GM21737 (cell line): Measurements from ENCODE around the gene ASZ1.

ENCODE experiments used
- ATAC-seq: cut with Tn5 transposase; IDR thresholded peaks from one replicate; pipeline ENCODE4 v1.9.1; 2021; ENCODE audit warnings: mild to moderate bottlenecking, moderate library complexity; ENCODE audit not compliant: unreplicated experiment

The ASZ1 gene

GRCh38 chr7:117347480-117347879 lies 79.8 kb downstream of the ASZ1 start:
- no peak for ATAC-seq

DNA sequence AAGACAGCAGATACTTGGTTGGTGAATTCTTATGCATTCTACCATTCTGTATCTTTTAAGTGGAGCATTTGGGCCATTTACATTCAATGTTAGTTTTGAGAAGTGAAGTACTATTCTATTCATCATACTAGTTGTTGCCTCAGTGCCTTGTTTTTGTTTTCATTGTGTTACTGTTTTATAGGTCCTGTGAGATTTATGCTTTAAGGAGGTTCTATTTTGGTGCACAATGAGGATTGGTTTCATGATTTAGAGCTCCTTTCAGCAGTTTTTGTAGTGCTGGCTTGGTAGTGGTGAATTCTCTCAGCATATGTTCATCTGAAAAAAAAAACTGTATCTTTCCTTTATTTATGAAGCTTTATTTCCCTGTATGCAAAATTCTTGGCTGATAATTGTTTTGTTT lies 81.1 kb downstream of the ASZ1 start:
- no peak for ATAC-seq

DNA sequence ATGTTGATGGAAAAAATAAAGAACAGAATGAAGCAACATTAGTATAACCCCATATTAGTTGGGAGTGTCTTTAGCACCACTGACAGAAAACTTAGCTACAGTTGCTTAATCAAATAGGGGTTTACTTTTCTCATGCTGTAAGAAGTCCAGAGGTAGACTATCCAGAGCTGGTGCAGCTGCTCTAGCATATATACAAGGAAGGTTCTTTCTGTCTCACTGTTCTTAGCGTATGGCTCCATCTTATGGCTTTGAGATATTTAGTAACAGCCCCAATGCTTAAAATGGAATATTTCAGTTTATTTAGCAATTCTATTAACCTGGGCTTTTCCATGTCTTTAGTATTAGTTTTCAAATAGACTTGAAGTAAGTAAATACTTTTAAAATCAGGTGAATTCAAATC lies 89.3 kb downstream of the ASZ1 start:
- ATAC-seq, result no peak

DNA sequence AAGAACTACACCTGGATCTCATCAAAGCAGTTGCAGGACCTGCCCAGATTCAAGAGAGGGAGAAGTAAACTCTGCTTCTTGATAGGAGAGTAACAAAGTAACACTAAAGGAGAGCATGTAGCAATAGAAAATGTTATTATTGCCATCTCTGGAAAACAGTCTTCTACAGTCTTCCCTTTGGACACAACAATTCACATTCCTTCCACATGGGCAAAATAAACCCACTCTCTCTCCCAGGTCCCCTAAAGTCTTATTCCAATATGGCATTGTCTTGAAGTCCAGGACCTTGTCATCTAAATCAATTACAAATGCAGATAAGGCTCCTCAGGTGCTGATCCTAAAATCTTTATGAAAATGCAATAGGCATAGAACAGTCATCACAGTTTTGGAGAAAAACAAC lies 94.1 kb downstream of the ASZ1 start:
- no peak for ATAC-seq

GRCh38 chr7:117332031-117332430 lies 95.3 kb downstream of the ASZ1 start:
- no peak for ATAC-seq

- no peak for ATAC-seq
These were observed 101.5 kb downstream of the ASZ1 start for GRCh38 chr7:117325836-117326235.

- no peak for ATAC-seq
These were observed 102.3 kb downstream of the ASZ1 start for GRCh38 chr7:117324960-117325359.

- ATAC-seq, result no peak
These were observed 103.2 kb downstream of the ASZ1 start for GRCh38 chr7:117323851-117324711.

- ATAC-seq, result no peak
These were observed 103.9 kb downstream of the ASZ1 start for GRCh38 chr7:117323305-117323850.

DNA sequence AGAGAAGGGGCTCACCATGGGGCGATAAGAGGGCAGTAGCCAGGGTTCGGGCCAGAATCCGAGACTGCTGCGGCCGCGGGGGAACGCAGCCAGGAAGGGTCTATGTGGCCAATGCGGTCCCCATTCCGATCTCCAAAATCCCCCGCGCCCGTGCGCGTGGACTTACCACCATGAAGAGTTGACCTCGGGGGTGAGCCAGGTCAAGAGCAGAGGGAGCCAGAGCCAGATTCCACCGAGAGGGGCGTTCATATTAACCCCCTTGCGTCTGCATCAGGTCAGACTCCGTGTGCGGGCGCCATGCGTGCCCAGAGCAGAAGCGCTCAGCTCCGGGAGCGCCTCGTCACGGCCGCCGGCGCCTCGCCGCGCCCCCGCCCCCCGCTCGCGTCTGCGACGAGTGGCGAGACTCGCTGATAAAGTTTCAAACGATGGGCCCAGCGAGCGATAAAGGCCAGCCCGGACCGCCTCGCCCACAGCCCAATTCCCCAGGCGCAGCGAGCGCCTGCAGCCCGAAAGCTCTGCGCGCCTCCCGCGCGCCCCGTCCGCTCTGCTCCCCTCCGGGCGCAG lies 104.5 kb downstream of the ASZ1 start, which contains the start of gene WNT2:
Gene WNT2 (minus strand): TSS at position 318 of the 564 bp plus-strand sequence. CDS start 69 bp downstream, at position 249.
- ATAC-seq, result no peak

DNA sequence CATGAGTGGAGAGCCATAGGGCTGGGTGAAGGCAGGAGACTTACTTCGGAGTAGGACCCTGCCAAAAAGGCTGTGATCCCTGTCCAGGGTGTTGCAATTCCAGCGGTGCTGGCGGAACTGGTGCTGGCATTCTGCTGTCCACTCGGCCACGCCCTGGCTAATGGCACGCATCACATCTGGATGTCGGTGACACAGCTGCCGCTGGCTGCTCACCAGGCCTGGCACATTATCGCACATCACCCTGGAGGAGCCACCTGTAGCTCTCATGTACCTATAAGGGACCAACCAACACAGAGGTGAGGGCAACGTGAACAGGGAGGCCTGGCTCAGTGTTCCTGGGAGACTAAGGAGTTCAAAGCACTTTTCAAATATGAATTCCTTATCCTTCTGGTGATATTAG lies 106.8 kb downstream of the ASZ1 start:
- no peak for ATAC-seq

DNA sequence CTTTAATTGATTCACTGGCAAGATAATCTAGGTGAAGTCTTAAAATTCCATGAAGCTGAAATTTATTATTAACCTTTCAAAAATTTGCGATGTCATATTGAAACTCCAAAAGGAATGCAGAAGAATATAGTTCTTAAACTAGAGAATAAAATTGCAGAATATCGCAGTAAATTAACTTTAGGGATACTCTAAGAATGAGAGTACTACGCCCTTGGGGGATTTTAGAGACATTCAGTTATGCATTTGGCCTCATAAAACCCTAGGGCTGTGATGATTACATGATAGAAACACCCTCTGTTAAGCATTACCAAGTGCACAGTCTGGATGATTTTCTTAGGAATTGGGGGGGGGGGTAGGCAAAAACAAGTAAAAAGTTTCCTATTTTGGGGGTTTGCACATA lies 108.1 kb downstream of the ASZ1 start:
- no peak for ATAC-seq

GRCh38 chr7:117313582-117313981 lies 113.7 kb downstream of the ASZ1 start:
- no peak for ATAC-seq
